ENCODE measurements around the gene PDE7B.

GRCh38 chr6:136086686-136087085 lies 235.2 kb downstream of the PDE7B start:
- no peak for TF ChIP-seq CTCF (optimal IDR thresholded peaks at IDR 0.05 in 1 of 3, IDR thresholded peaks at IDR 0.05 in 1 of 3, conservative IDR thresholded peaks at IDR 0.05 in 1 of 3; ENCODE audit: extremely low read depth in 1 of 3, insufficient read depth in 2 of 3, low read length in 3 of 3)
- no peak for TF ChIP-seq EZH2 (IDR thresholded peaks at IDR 0.05; ENCODE audit: low read length)
